ENCODE results near the gene ALPK1.

The ALPK1 gene

GRCh38 chr4:112287258-112287989, 9.7 kb upstream of the ALPK1 start:
- H2AFZ ChIP-seq (ENCODE audit: insufficient read depth, low read length, poor library complexity): no peak overlapping the region
- no peak for DNase-seq
- H2AK5ac ChIP-seq (ENCODE audit: low read length): no peak overlapping the region
- H3K36me3 ChIP-seq (ENCODE audit: control insufficient read depth in 1 of 2, insufficient read depth in 2 of 2, low read length in 2 of 2): no peaks in the 10 kb centered on the region
- H3K79me2 ChIP-seq (ENCODE audit: control insufficient read depth, insufficient read depth, low read length, poor library complexity): peaks cover 2% of the 10 kb centered on the region
- H3K9ac ChIP-seq (ENCODE audit: low read length): no peak overlapping the region
- H4K91ac ChIP-seq (ENCODE audit: low read depth, low read length): no peak overlapping the region
- no peak overlapping the region for H3K4ac ChIP-seq (ENCODE audit: low read depth, low read length)
- no CpG with 5 or more reads among the region's 8 CpGs for WGBS (ENCODE audit: extremely low coverage, insufficient coverage, insufficient read length)
- no peak overlapping the region for H2BK5ac ChIP-seq (ENCODE audit: low read depth, low read length, poor library complexity)
- H3K14ac ChIP-seq (ENCODE audit: low read length): no peak overlapping the region
- H3K79me1 ChIP-seq (ENCODE audit: low read length): peaks cover 8% of the 10 kb centered on the region
- H3K9me3 ChIP-seq (ENCODE audit: insufficient read depth, low read depth, low read length): no peaks in the 10 kb centered on the region
- no peak overlapping the region for H3K27ac ChIP-seq (ENCODE audit: low read depth, low read length)
- no peak overlapping the region for H3K23ac ChIP-seq (ENCODE audit: low read length)
- H3K18ac ChIP-seq (ENCODE audit: low read length): no peak overlapping the region
- no peaks in the 10 kb centered on the region for H3K27me3 ChIP-seq (ENCODE audit: insufficient read depth, low read length)
- peaks cover 3% of the 10 kb centered on the region in 2 experiments for H3K4me1 ChIP-seq (ENCODE audit: control insufficient read depth in 1 of 2, insufficient read depth in 2 of 2, low read length in 2 of 2)
- no peak overlapping the region for H3K4me3 ChIP-seq (ENCODE audit: low read depth, low read length)
- H2BK120ac ChIP-seq (ENCODE audit: insufficient read depth, low read length, poor library complexity): no peak overlapping the region
- H2BK12ac ChIP-seq (ENCODE audit: low read length): no peak overlapping the region
- H3K4me2 ChIP-seq (ENCODE audit: low read length): no peak overlapping the region
- no peak overlapping the region for H4K12ac ChIP-seq (ENCODE audit: low read depth, low read length)
- no peak overlapping the region for H4K8ac ChIP-seq (ENCODE audit: low read depth, low read length)

GRCh38 chr4:112288455-112288854, 8.7 kb upstream of the ALPK1 start:
- no peak overlapping the region for H2BK5ac ChIP-seq (ENCODE audit: low read depth, low read length, poor library complexity)
- H3K27ac ChIP-seq (ENCODE audit: low read depth, low read length): no peak overlapping the region
- H4K12ac ChIP-seq (ENCODE audit: low read depth, low read length): no peak overlapping the region
- no peak overlapping the region for H3K4ac ChIP-seq (ENCODE audit: low read depth, low read length)
- H3K79me1 ChIP-seq (ENCODE audit: low read length): peaks cover 8% of the 10 kb centered on the region
- no peak overlapping the region for H4K8ac ChIP-seq (ENCODE audit: low read depth, low read length)
- no peaks in the 10 kb centered on the region for H3K27me3 ChIP-seq (ENCODE audit: insufficient read depth, low read length)
- no peaks in the 10 kb centered on the region for H3K9me3 ChIP-seq (ENCODE audit: insufficient read depth, low read depth, low read length)
- H4K91ac ChIP-seq (ENCODE audit: low read depth, low read length): no peak overlapping the region
- H3K4me2 ChIP-seq (ENCODE audit: low read length): no peak overlapping the region
- no peak overlapping the region for H2AK5ac ChIP-seq (ENCODE audit: low read length)
- no peak overlapping the region for H3K23ac ChIP-seq (ENCODE audit: low read length)
- WGBS (ENCODE audit: extremely low coverage, insufficient coverage, insufficient read length): no CpG with 5 or more reads among the region's 3 CpGs
- H3K79me2 ChIP-seq (ENCODE audit: control insufficient read depth, insufficient read depth, low read length, poor library complexity): peaks cover 2% of the 10 kb centered on the region
- H3K18ac ChIP-seq (ENCODE audit: low read length): no peak overlapping the region
- peaks cover 3% of the 10 kb centered on the region in 2 experiments for H3K4me1 ChIP-seq (ENCODE audit: control insufficient read depth in 1 of 2, insufficient read depth in 2 of 2, low read length in 2 of 2)
- no peak overlapping the region for H3K4me3 ChIP-seq (ENCODE audit: low read depth, low read length)
- no peak overlapping the region for H2BK120ac ChIP-seq (ENCODE audit: insufficient read depth, low read length, poor library complexity)
- H3K9ac ChIP-seq (ENCODE audit: low read length): no peak overlapping the region
- no peak overlapping the region for H2AFZ ChIP-seq (ENCODE audit: insufficient read depth, low read length, poor library complexity)
- H3K36me3 ChIP-seq (ENCODE audit: control insufficient read depth in 1 of 2, insufficient read depth in 2 of 2, low read length in 2 of 2): no peaks in the 10 kb centered on the region
- no peak overlapping the region for H3K14ac ChIP-seq (ENCODE audit: low read length)
- H2BK12ac ChIP-seq (ENCODE audit: low read length): no peak overlapping the region
- no peak for DNase-seq

DNA sequence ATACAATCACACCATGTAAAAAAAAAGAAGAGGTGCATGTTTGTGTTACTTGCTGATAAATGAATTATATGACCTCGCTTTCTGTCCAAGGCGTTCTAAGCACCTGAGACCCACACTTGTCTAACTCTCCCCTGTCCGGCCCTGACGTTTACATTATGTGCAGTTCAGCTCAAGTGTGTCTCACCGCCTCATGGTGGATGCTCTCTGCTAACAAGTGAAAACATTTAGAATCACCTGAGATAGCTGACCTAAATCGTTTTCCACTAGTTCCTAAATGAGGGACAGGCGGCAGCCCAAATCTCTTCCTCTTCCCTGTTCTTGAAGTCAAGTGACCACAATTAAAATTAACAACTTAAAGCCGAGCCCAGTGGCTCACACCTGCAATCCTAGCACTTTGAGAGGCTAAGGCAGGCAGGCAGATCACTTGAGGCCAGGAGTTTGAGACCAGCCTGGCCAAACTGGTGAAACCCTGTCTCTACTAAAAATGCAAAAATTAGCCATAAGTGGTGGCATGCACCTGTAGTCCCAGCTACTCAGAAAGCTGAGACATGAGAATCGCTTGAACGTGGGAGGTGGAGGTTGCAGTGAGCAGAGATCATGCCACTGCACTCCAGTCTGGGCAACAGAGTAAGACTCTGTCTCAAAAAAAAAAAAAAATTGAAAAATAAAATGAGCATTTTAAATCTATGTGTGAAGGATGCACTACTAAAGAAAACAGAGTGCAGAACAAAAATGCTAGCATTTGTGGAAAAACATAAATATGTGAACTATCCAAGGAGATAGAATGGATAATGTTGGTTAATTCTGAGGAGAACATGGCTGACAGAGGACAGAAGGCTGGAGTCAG, 7.5 kb upstream of the ALPK1 start:
- Histone ChIP-seq H3K27me3 (ENCODE audit: insufficient read depth, low read length) (no peaks in the 10 kb centered on the region), H4K91ac (ENCODE audit: low read depth, low read length) (no peak overlapping the region), H3K27ac (ENCODE audit: low read depth, low read length) (no peak overlapping the region), H2BK12ac (ENCODE audit: low read length) (no peak overlapping the region), H3K9ac (ENCODE audit: low read length) (no peak overlapping the region), H2AFZ (ENCODE audit: insufficient read depth, low read length, poor library complexity) (no peak overlapping the region), H3K4me2 (ENCODE audit: low read length) (no peak overlapping the region), H3K36me3 (ENCODE audit: control insufficient read depth in 1 of 2, insufficient read depth in 2 of 2, low read length in 2 of 2) (no peaks in the 10 kb centered on the region), H2BK5ac (ENCODE audit: low read depth, low read length, poor library complexity) (no peak overlapping the region), H3K18ac (ENCODE audit: low read length) (no peak overlapping the region), H3K9me3 (ENCODE audit: insufficient read depth, low read depth, low read length) (no peaks in the 10 kb centered on the region), H3K4ac (ENCODE audit: low read depth, low read length) (no peak overlapping the region), H2AK5ac (ENCODE audit: low read length) (no peak overlapping the region), H4K8ac (ENCODE audit: low read depth, low read length) (no peak overlapping the region), H4K12ac (ENCODE audit: low read depth, low read length) (no peak overlapping the region), H3K4me1 (ENCODE audit: control insufficient read depth in 1 of 2, insufficient read depth in 2 of 2, low read length in 2 of 2) (peaks cover 3% of the 10 kb centered on the region in 2 experiments), H3K79me1 (ENCODE audit: low read length) (peaks cover 8% of the 10 kb centered on the region), H3K4me3 (ENCODE audit: low read depth, low read length) (no peak overlapping the region), H3K79me2 (ENCODE audit: control insufficient read depth, insufficient read depth, low read length, poor library complexity) (peaks cover 2% of the 10 kb centered on the region), H3K14ac (ENCODE audit: low read length) (no peak overlapping the region), H2BK120ac (ENCODE audit: insufficient read depth, low read length, poor library complexity) (no peak overlapping the region), H3K23ac (ENCODE audit: low read length) (no peak overlapping the region)
- WGBS (ENCODE audit: extremely low coverage, insufficient coverage, insufficient read length): no CpG with 5 or more reads among the region's 10 CpGs
- DNase-seq: no peak

- Histone ChIP-seq H3K36me3 (ENCODE audit: control insufficient read depth in 1 of 2, insufficient read depth in 2 of 2, low read length in 2 of 2) (no peaks in the 10 kb centered on the region), H2BK5ac (ENCODE audit: low read depth, low read length, poor library complexity) (no peak overlapping the region), H4K12ac (ENCODE audit: low read depth, low read length) (no peak overlapping the region), H2BK12ac (ENCODE audit: low read length) (no peak overlapping the region), H3K23ac (ENCODE audit: low read length) (no peak overlapping the region), H3K79me1 (ENCODE audit: low read length) (peaks cover 6% of the 10 kb centered on the region), H3K18ac (ENCODE audit: low read length) (no peak overlapping the region), H3K27ac (ENCODE audit: low read depth, low read length) (no peak overlapping the region), H2BK120ac (ENCODE audit: insufficient read depth, low read length, poor library complexity) (no peak overlapping the region), H4K91ac (ENCODE audit: low read depth, low read length) (no peak overlapping the region), H2AK5ac (ENCODE audit: low read length) (no peak overlapping the region), H3K79me2 (ENCODE audit: control insufficient read depth, insufficient read depth, low read length, poor library complexity) (peaks cover 2% of the 10 kb centered on the region), H3K4me3 (ENCODE audit: low read depth, low read length) (no peak overlapping the region), H3K9me3 (ENCODE audit: insufficient read depth, low read depth, low read length) (no peaks in the 10 kb centered on the region), H2AFZ (ENCODE audit: insufficient read depth, low read length, poor library complexity) (no peak overlapping the region), H3K4ac (ENCODE audit: low read depth, low read length) (no peak overlapping the region), H3K9ac (ENCODE audit: low read length) (no peak overlapping the region), H4K8ac (ENCODE audit: low read depth, low read length) (no peak overlapping the region), H3K27me3 (ENCODE audit: insufficient read depth, low read length) (no peaks in the 10 kb centered on the region), H3K4me1 (ENCODE audit: control insufficient read depth in 1 of 2, insufficient read depth in 2 of 2, low read length in 2 of 2) (no peaks in the 10 kb centered on the region), H3K14ac (ENCODE audit: low read length) (no peak overlapping the region), H3K4me2 (ENCODE audit: low read length) (no peak overlapping the region)
- no peak for DNase-seq
- no CpG with 5 or more reads among the region's 3 CpGs for WGBS (ENCODE audit: extremely low coverage, insufficient coverage, insufficient read length)
These were observed 6.8 kb upstream of the ALPK1 start for GRCh38 chr4:112290341-112290740.

Measured in trophoblast cell (in vitro differentiated cells and primary cell).